A549 (cell line): ENCODE results near the gene CALML4. TPM values are rescaled to one million over a fixed set of nuclear protein-coding genes. Genes with fewer than 3 reads are reported as not detected.

Experiments
- ATAC-seq, 2 experiments: fragments of 200-7000 bp in 1 of 2; fragments of >200 bp in 1 of 2; cut with Nextera tagmentation in 1 of 2; cut with Tn5 transposase in 1 of 2; 3 replicates each; pipeline versions ENCODE4 v1.8.0 to v1.9.1; 2018 to 2020; ENCODE audit warnings: mild to moderate bottlenecking in 1 of 2, moderate library complexity in 1 of 2
- CTCF ChIA-PET: fragments of 300-600 bp; sonication (Branson Sonifier 250); formaldehyde crosslinking; extraction: SDS; loops from one replicate; lab custom pipeline; 2021; ENCODE audit warnings: antibody characterized with exemption, inconsistent platforms; lab: Yijun Ruan, JAX
- POLR2A ChIA-PET: fragments of 350-600 bp; formaldehyde crosslinking; extraction: SDS; loops from one replicate; lab custom pipeline; 2021; ENCODE audit warnings: antibody characterized with exemption, inconsistent platforms; lab: Yijun Ruan, JAX
- DNase-seq, 2 experiments: peaks; one replicate each; pipeline versions ENCODE4 v3.0.0 to v3.0.0-alpha.2; 2011 to 2016; ENCODE audit warnings: low read depth in 1 of 2, low spot score in 1 of 2
- FAIRE-seq: peaks from 2 replicates; lab custom pipeline; 2011; peaks lifted over from hg19 to GRCh38; lab: Jason Lieb, UNC
- H3K27ac ChIP-seq, 2 experiments: fragments of >200 bp; sonication (Bioruptor Twin); formaldehyde crosslinking; 3 replicates each; pipeline ENCODE4 v1.5.1; 2016 to 2017
- H3K4me1 ChIP-seq: fragments of >200 bp; sonication (Bioruptor Twin); formaldehyde crosslinking; 3 replicates; pipeline ENCODE4 v1.6.1; 2016
- H3K4me2 ChIP-seq: fragments of >200 bp; sonication (Bioruptor Twin); formaldehyde crosslinking; 3 replicates; pipeline ENCODE4 v1.6.1; 2016
- H3K4me3 ChIP-seq: fragments of >200 bp; sonication (Bioruptor Twin); formaldehyde crosslinking; 3 replicates; pipeline ENCODE4 v1.5.1; 2016
- H3K9me3 ChIP-seq: fragments of >200 bp; sonication (Bioruptor Twin); formaldehyde crosslinking; 3 replicates; pipeline ENCODE4 v1.6.1; 2016
- ATOH8 ChIP-seq: fragments of 250-450 bp; sonication (Bioruptor Pico); IDR thresholded peaks from 2 replicates; pipeline ENCODE4 v1.5.0; 2020; ENCODE audit warnings: low read depth, mild to moderate bottlenecking, moderate library complexity
- BHLHE40 ChIP-seq: IDR thresholded peaks from 2 replicates; pipeline ENCODE4 v1.6.1; 2012; ENCODE audit warnings: low read depth, low read length, inconsistent platforms
- CBX2 ChIP-seq: fragments of 200-600 bp; sonication (generic); IDR thresholded peaks from 2 replicates; pipeline ENCODE4 v1.6.1; 2016; ENCODE audit warnings: low read depth, mild to moderate bottlenecking, borderline replicate concordance
- CEBPB ChIP-seq, 2 experiments: fragments of >200 bp in 1 of 2; sonication (Bioruptor Twin) in 1 of 2; formaldehyde crosslinking in 1 of 2; IDR thresholded peaks; 2 replicates each; pipeline ENCODE4 v1.6.1; 2012 to 2016
- CHD2 ChIP-seq: fragments of 150-350 bp; IDR thresholded peaks from 2 replicates; pipeline ENCODE4 v1.6.1; 2014; ENCODE audit warnings: low read length; ENCODE audit not compliant: partially characterized antibody
- E2F6 ChIP-seq: IDR thresholded peaks from 2 replicates; pipeline ENCODE4 v1.6.1; 2012; ENCODE audit warnings: low read depth, borderline replicate concordance
- ELK1 ChIP-seq: fragments of 150-350 bp; IDR thresholded peaks from 2 replicates; pipeline ENCODE4 v1.6.1; 2014; ENCODE audit warnings: low read depth, mild to moderate bottlenecking, low read length
- EP300 ChIP-seq, 2 experiments: fragments of >200 bp; sonication (Bioruptor Twin); formaldehyde crosslinking; IDR thresholded peaks; 2 replicates in 1 of 2; 3 replicates in 1 of 2; pipeline ENCODE4 v1.6.1; 2016 to 2017
- FOXS1 ChIP-seq: fragments of 250-450 bp; sonication (Bioruptor Pico); IDR thresholded peaks from 2 replicates; pipeline ENCODE4 v1.5.0; 2020; ENCODE audit warnings: mild to moderate bottlenecking, moderate library complexity
- HDAC2 ChIP-seq: fragments of 200-600 bp; sonication (generic); IDR thresholded peaks from 2 replicates; pipeline ENCODE4 v1.6.1; 2016
- HOXA7 ChIP-seq: fragments of 250-450 bp; sonication (Bioruptor Pico); IDR thresholded peaks from 2 replicates; pipeline ENCODE4 v1.5.0; 2020; ENCODE audit warnings: mild to moderate bottlenecking, moderate library complexity
- HOXB13 ChIP-seq: fragments of 250-450 bp; sonication (Bioruptor Pico); IDR thresholded peaks from 2 replicates; pipeline ENCODE4 v1.5.0; 2020; ENCODE audit warnings: low read depth, mild to moderate bottlenecking, moderate library complexity
- JUN ChIP-seq, 2 experiments: fragments of >200 bp; sonication (Bioruptor Twin); formaldehyde crosslinking; IDR thresholded peaks; 2 replicates in 1 of 2; 3 replicates in 1 of 2; pipeline ENCODE4 v1.6.1; 2016 to 2017
- MAX ChIP-seq: IDR thresholded peaks from 2 replicates; pipeline ENCODE4 v1.6.1; 2012
- PBX3 ChIP-seq: IDR thresholded peaks from 2 replicates; pipeline ENCODE4 v1.6.1; 2012
- POLR2A ChIP-seq: IDR thresholded peaks from 2 replicates; pipeline ENCODE4 v1.6.1; 2012; ENCODE audit warnings: mild to moderate bottlenecking, low read length
- POLR2AphosphoS2 ChIP-seq: conservative IDR thresholded peaks from 2 replicates; pipeline ENCODE4 v1.6.1; 2012; ENCODE audit warnings: low read length, improper control_type of control experiment, inconsistent platforms
- RAD21 ChIP-seq, 2 experiments: fragments of >200 bp in 1 of 2; sonication (Bioruptor Twin) in 1 of 2; formaldehyde crosslinking in 1 of 2; IDR thresholded peaks in 1 of 2; conservative IDR thresholded peaks in 1 of 2; 2 replicates in 1 of 2; 3 replicates in 1 of 2; pipeline ENCODE4 v1.6.1; 2012 to 2018; ENCODE audit warnings: inconsistent platforms in 1 of 2
- RARB ChIP-seq: fragments of 250-450 bp; sonication (Bioruptor Pico); IDR thresholded peaks from 2 replicates; pipeline ENCODE4 v1.8.0; 2021; ENCODE audit warnings: mild to moderate bottlenecking, moderate library complexity
- RFX5 ChIP-seq: fragments of 450-650 bp; IDR thresholded peaks from 2 replicates; pipeline ENCODE4 v1.7.1; 2014; ENCODE audit warnings: antibody characterized with exemption, mild to moderate bottlenecking, moderate library complexity
- SREBF2 ChIP-seq: fragments of 450-650 bp; IDR thresholded peaks from 2 replicates; pipeline ENCODE4 v1.6.1; 2014; ENCODE audit warnings: mild to moderate bottlenecking, moderate library complexity
- TFCP2L1 ChIP-seq: fragments of 250-450 bp; sonication (Bioruptor Pico); IDR thresholded peaks from 2 replicates; pipeline ENCODE4 v1.5.0; 2021; ENCODE audit warnings: mild to moderate bottlenecking
- ZC3H11A ChIP-seq: fragments of 450-650 bp; IDR thresholded peaks from 2 replicates; pipeline ENCODE4 v1.6.1; 2014; ENCODE audit warnings: antibody characterized with exemption, mild to moderate bottlenecking
- ZFP36 ChIP-seq: fragments of 450-650 bp; IDR thresholded peaks from 2 replicates; pipeline ENCODE4 v1.6.1; 2014; ENCODE audit warnings: borderline replicate concordance; ENCODE audit not compliant: partially characterized antibody
- WGBS: methylation state at CpG from one replicate; pipeline ENCODE4 v1.1.6; 2017; ENCODE audit errors: missing lambda C conversion rate; 5-methylcytosine and 5-hydroxymethylcytosine counted together
- polyA plus RNA-seq, 4 experiments: library from polyadenylated mRNA; depleted of rRNA in 3 of 4; stranded (reverse); fragments of >200 nt; fragmentation: RNase III in 1 of 4; extraction: RNeasy Plus Mini Kit Qiagen cat#74134 plus additional on column Dnase treatment in 1 of 4; gene quantifications; 2 replicates in 3 of 4; 3 replicates in 1 of 4; pipeline ENCODE4 v1.2.3, GENCODE V29; 2011 to 2017

CALML4 gene
- polyA plus RNA-seq, 2 of the 4 experiments (the other 2 are of a cell fraction): 12.1 to 18.2 TPM

- H3K4me1 ChIP-seq: no peaks in the 10 kb centered on the region
- no peak for TF ChIP-seq HOXA7 (CRISPR knock-in tag)
- TF ChIP-seq RARB: no peak
- TF ChIP-seq TFCP2L1 (CRISPR knock-in tag): no peak
- TF ChIP-seq ZC3H11A: no peak
- no peak for TF ChIP-seq PBX3
- TF ChIP-seq RFX5: no peak
- TF ChIP-seq, all 56 proteins: peak for 0
- DNase-seq: no peak
- Histone ChIP-seq H3K4me3 (no peak overlapping the region), H3K9me3 (no peaks in the 10 kb centered on the region), H3K27ac (no peak overlapping the region), H3K4me2 (no peak overlapping the region)
- ATAC-seq: no peak
- 96% methylated on average over 8 of the region's 8 CpGs for WGBS
- POLR2A ChIA-PET: no interaction called here
- no peak for FAIRE-seq
- CTCF ChIA-PET: interaction anchor here (1.2 to 1.4 kb wide), 2 partner anchors 10 to 355 kb away, joined by 5 to 6 read pairs; no protein-coding TSS in a partner anchor
Observed at GRCh38 chr15:68218331-68218730, 13.2 kb upstream of the CALML4 start.

- H3K27ac ChIP-seq: no peak overlapping the region
- TF ChIP-seq ZC3H11A: no peak
- no peak for TF ChIP-seq ELK1
- TF ChIP-seq ZFP36: no peak
- TF ChIP-seq CHD2: no peak
- TF ChIP-seq JUN (IDR thresholded peaks at IDR 0.05): no peak
- no peak for TF ChIP-seq BHLHE40
- TF ChIP-seq EP300 (IDR thresholded peaks at IDR 0.05): no peak
- TF ChIP-seq SREBF2: no peak
- no peak for TF ChIP-seq HOXB13
- no peak for TF ChIP-seq ATOH8
- no peak for TF ChIP-seq CEBPB (IDR thresholded peaks at IDR 0.05)
- no peak for TF ChIP-seq HOXA7 (CRISPR knock-in tag)
- no peak for TF ChIP-seq FOXS1 (CRISPR knock-in tag)
- TF ChIP-seq RAD21 (conservative IDR thresholded peaks at IDR 0.05 in 1 of 2, IDR thresholded peaks at IDR 0.05 in 1 of 2): no peak
- no peak for TF ChIP-seq POLR2AphosphoS2
- TF ChIP-seq MAX: no peak
- TF ChIP-seq E2F6: no peak
- TF ChIP-seq CBX2: no peak
- no peak for TF ChIP-seq HDAC2
- TF ChIP-seq POLR2A: no peak
- no peak for ATAC-seq
- no peak for DNase-seq
- H3K4me3 ChIP-seq: no peak overlapping the region
- ChIA-PET CTCF (interaction anchor here (1.8 kb wide), 1 partner anchor 7 kb away, joined by 9 read pairs; no protein-coding TSS in a partner anchor), POLR2A (no interaction called here)
- H3K4me1 ChIP-seq: no peaks in the 10 kb centered on the region
- no peak for FAIRE-seq
- WGBS: 86% methylated on average over 4 of the region's 4 CpGs
- H3K9me3 ChIP-seq: no peaks in the 10 kb centered on the region
- no peak overlapping the region for H3K4me2 ChIP-seq
Observed at GRCh38 chr15:68217341-68217740, 12.2 kb upstream of the CALML4 start.
